IMR-90 (cell line): Measurements from ENCODE around the gene GPRC5C. TPM values are rescaled to one million over a fixed set of nuclear protein-coding genes. Genes with fewer than 3 reads are reported as not detected.

Source experiments
- ATAC-seq: fragments of 200-7000 bp; cut with Tn5 transposase; 2 replicates; pipeline ENCODE4 v1.9.1; 2020; ENCODE audit warnings: low read depth, mild to moderate bottlenecking, moderate library complexity
- BruUV-seq: library from RNA; stranded (reverse); fragments of 400-500 nt; replicated peaks from 2 replicates; lab custom pipeline; 2021; lab: Mats Ljungman, UMichigan
- CTCF ChIA-PET: fragments of 300-600 bp; formaldehyde crosslinking; extraction: SDS; loops from one replicate; lab custom pipeline; 2021; ENCODE audit warnings: antibody characterized with exemption; lab: Yijun Ruan, JAX
- POLR2A ChIA-PET: fragments of 300-600 bp; sonication (Branson Sonifier 250); formaldehyde crosslinking; loops from one replicate; lab custom pipeline; 2022; ENCODE audit warnings: antibody characterized with exemption; ENCODE audit not compliant: unreplicated experiment; lab: Charles Lee
- DNase-seq: peaks from one replicate; pipeline ENCODE4 v3.0.0; 2013
- H2AFZ ChIP-seq: replicated peaks from 2 replicates; pipeline ENCODE3; 2013; ENCODE audit warnings: low read length, mild to moderate bottlenecking; ENCODE audit not compliant: poor library complexity
- H2AK5ac ChIP-seq: 2 replicates; pipeline ENCODE4 v1.6.1; 2013; ENCODE audit warnings: low read depth, low read length, inconsistent platforms
- H2AK9ac ChIP-seq: replicated peaks from 2 replicates; pipeline ENCODE3; 2013; ENCODE audit warnings: mild to moderate bottlenecking, low read depth, low read length, moderate library complexity; ENCODE audit not compliant: poor library complexity
- H2BK120ac ChIP-seq: 2 replicates; pipeline ENCODE4 v1.6.1; 2013; ENCODE audit warnings: low read depth, low read length, inconsistent platforms
- H2BK15ac ChIP-seq: 3 replicates; pipeline ENCODE4 v1.6.1; 2013; ENCODE audit warnings: low read depth, low read length, inconsistent platforms
- H2BK20ac ChIP-seq: 2 replicates; pipeline ENCODE4 v1.6.1; 2013; ENCODE audit warnings: low read depth, mild to moderate bottlenecking, inconsistent platforms, low read length, moderate library complexity
- H2BK5ac ChIP-seq: 2 replicates; pipeline ENCODE4 v1.6.1; 2013; ENCODE audit warnings: mild to moderate bottlenecking, low read depth, low read length, inconsistent platforms; ENCODE audit not compliant: poor library complexity, severe bottlenecking
- H3K14ac ChIP-seq: replicated peaks from 2 replicates; pipeline ENCODE4 v1.6.1; 2013; ENCODE audit warnings: low read depth, low read length, inconsistent platforms
- H3K18ac ChIP-seq: 2 replicates; pipeline ENCODE4 v1.6.1; 2013; ENCODE audit warnings: low read depth, low read length, control low read depth
- H3K23ac ChIP-seq: 2 replicates; pipeline ENCODE4 v1.6.1; 2013; ENCODE audit warnings: low read depth, low read length, inconsistent platforms
- H3K27ac ChIP-seq: 2 replicates; pipeline ENCODE4 v1.5.1; 2013; ENCODE audit warnings: mild to moderate bottlenecking, control low read depth, low read length; ENCODE audit not compliant: insufficient read depth
- H3K27me3 ChIP-seq: 2 replicates; pipeline ENCODE4 v1.6.1; 2013; ENCODE audit warnings: low read length; ENCODE audit not compliant: control insufficient read depth, insufficient read depth
- H3K36me3 ChIP-seq: 2 replicates; pipeline ENCODE4 v1.6.1; 2013; ENCODE audit warnings: low read length, mixed read lengths; ENCODE audit not compliant: control insufficient read depth, insufficient read depth
- H3K4ac ChIP-seq: 2 replicates; pipeline ENCODE4 v1.6.1; 2013; ENCODE audit warnings: low read depth, low read length, inconsistent platforms
- H3K4me1 ChIP-seq: 2 replicates; pipeline ENCODE4 v1.6.1; 2013; ENCODE audit warnings: low read length, mixed read lengths; ENCODE audit not compliant: control insufficient read depth, insufficient read depth
- H3K4me2 ChIP-seq: 2 replicates; pipeline ENCODE4 v1.6.1; 2013; ENCODE audit warnings: low read depth, mild to moderate bottlenecking, control low read depth, low read length, moderate library complexity
- H3K4me3 ChIP-seq: 2 replicates; pipeline ENCODE4 v1.5.1; 2013; ENCODE audit warnings: low read depth, mild to moderate bottlenecking, control low read depth, low read length, moderate library complexity; ENCODE audit not compliant: insufficient read depth
- H3K56ac ChIP-seq: 2 replicates; pipeline ENCODE4 v1.6.1; 2013; ENCODE audit warnings: low read length, inconsistent platforms; ENCODE audit not compliant: insufficient read depth; ENCODE audit errors: extremely low read depth
- H3K79me1 ChIP-seq, 2 experiments: 2 replicates each; pipeline ENCODE4 v1.6.1; 2013; ENCODE audit warnings: low read length in 2 of 2, inconsistent platforms in 1 of 2, low read depth in 1 of 2
- H3K9ac ChIP-seq: 2 replicates; pipeline ENCODE4 v1.6.1; 2013; ENCODE audit warnings: low read depth, low read length, control low read depth
- H3K9me1 ChIP-seq: 2 replicates; pipeline ENCODE4 v1.6.1; 2013; ENCODE audit warnings: low read length, inconsistent platforms; ENCODE audit not compliant: insufficient read depth
- H3K9me3 ChIP-seq: 2 replicates; pipeline ENCODE4 v1.6.1; 2013; ENCODE audit warnings: low read length; ENCODE audit not compliant: control insufficient read depth, insufficient read depth
- H4K20me1 ChIP-seq: 2 replicates; pipeline ENCODE4 v1.6.1; 2013; ENCODE audit warnings: low read length, inconsistent platforms; ENCODE audit not compliant: insufficient read depth
- H4K5ac ChIP-seq: 2 replicates; pipeline ENCODE4 v1.6.1; 2013; ENCODE audit warnings: mild to moderate bottlenecking, low read depth, low read length, control low read depth
- H4K8ac ChIP-seq, 2 experiments: 2 replicates each; pipeline ENCODE4 v1.6.1; 2013; ENCODE audit warnings: low read depth in 2 of 2, low read length in 2 of 2, control low read depth in 1 of 2, inconsistent platforms in 1 of 2
- H4K91ac ChIP-seq: 2 replicates; pipeline ENCODE4 v1.6.1; 2013; ENCODE audit warnings: low read depth, low read length, inconsistent platforms; ENCODE audit not compliant: insufficient read depth
- BHLHE40 ChIP-seq: fragments of 150-350 bp; IDR thresholded peaks from 2 replicates; pipeline ENCODE4 v1.6.1; 2016; ENCODE audit warnings: mild to moderate bottlenecking, low read depth, low read length
- CEBPB ChIP-seq: IDR thresholded peaks from 2 replicates; pipeline ENCODE4 v1.6.1; 2012; ENCODE audit warnings: low read depth, low read length, improper control_type of control experiment
- MAZ ChIP-seq: IDR thresholded peaks from 2 replicates; pipeline ENCODE4 v1.6.1; 2012; ENCODE audit warnings: low read depth, mild to moderate bottlenecking, low read length, improper control_type of control experiment, moderate library complexity, borderline replicate concordance
- MXI1 ChIP-seq: IDR thresholded peaks from 2 replicates; pipeline ENCODE4 v1.6.1; 2012; ENCODE audit warnings: low read depth, mild to moderate bottlenecking, low read length, moderate library complexity, borderline replicate concordance
- POLR2A ChIP-seq: IDR thresholded peaks from 2 replicates; pipeline ENCODE4 v1.6.1; 2012; ENCODE audit warnings: mild to moderate bottlenecking, low read depth, low read length
- RAD21 ChIP-seq: IDR thresholded peaks from 2 replicates; pipeline ENCODE4 v1.6.1; 2012; ENCODE audit warnings: low read length, improper control_type of control experiment
- RCOR1 ChIP-seq: IDR thresholded peaks from 2 replicates; pipeline ENCODE4 v1.6.1; 2012; ENCODE audit warnings: mild to moderate bottlenecking, low read length, improper control_type of control experiment; ENCODE audit not compliant: insufficient replicate concordance
- RFX5 ChIP-seq: IDR thresholded peaks from 2 replicates; pipeline ENCODE4 v1.8.0; 2012; ENCODE audit warnings: low read depth, mild to moderate bottlenecking, low read length, moderate library complexity
- SMC3 ChIP-seq: fragments of 150-350 bp; IDR thresholded peaks from 2 replicates; pipeline ENCODE4 v1.6.1; 2016; ENCODE audit warnings: low read depth, mild to moderate bottlenecking, antibody characterized with exemption, low read length, moderate library complexity
- WGBS, 2 experiments: methylation state at CpG; one replicate each; pipeline versions ENCODE4 v1.1.5 to v1.1.7; 2013; ENCODE audit warnings: missing lambda C conversion rate in 2 of 2; ENCODE audit not compliant: insufficient read length in 1 of 2; ENCODE audit errors: extremely low coverage in 2 of 2; 5-methylcytosine and 5-hydroxymethylcytosine counted together
- dilution Hi-C: fragments of 300-500 bp; cut with HindIII; formaldehyde crosslinking; loops from one replicate; pipeline ENCODE4 v1.14.3; 2018; ENCODE audit warnings: low sequenced_read_pairs; ENCODE audit not compliant: unreplicated experiment
- in situ Hi-C: fragments of 300-500 bp; cut with MboI; formaldehyde crosslinking; loops from 3 replicates; pipeline ENCODE4 v1.14.3; 2019; ENCODE audit warnings: low sequenced_read_pairs, inconsistent platforms, mixed read lengths
- intact Hi-C: fragments of 100-400 bp; cut with micrococcal nuclease; formaldehyde crosslinking; loops from 2 replicates; pipeline ENCODE4 v1.10.0; 2022
- polyA plus RNA-seq, 3 experiments: library from polyadenylated mRNA; depleted of rRNA; stranded (reverse); fragments of >200 nt; gene quantifications; 2 replicates each; pipeline ENCODE4 v1.2.3, GENCODE V29; 2012; ENCODE audit warnings: low replicate concordance in 1 of 3
- total RNA-seq: library from RNA; depleted of rRNA; stranded (reverse); fragments of >200 nt; gene quantifications from 2 replicates; pipeline ENCODE4 v1.2.3, GENCODE V29; 2012
- TF ChIP-seq, protein P1 (sequence below): fragments of 150-350 bp; IDR thresholded peaks from 2 replicates; pipeline ENCODE4 v1.6.1; 2017; ENCODE audit warnings: mild to moderate bottlenecking, antibody characterized with exemption, low read length, low read depth

The GPRC5C gene
- total and polyA plus RNA-seq, 2 of the 4 experiments (the other 2 are of a cell fraction), result not detected

GRCh38 chr17:74449306-74449705 is 17.4 kb downstream of the GPRC5C start:
- Histone ChIP-seq H3K79me1 (no peaks in the 10 kb centered on the region), H3K4me3 (no peak overlapping the region), H2AFZ (no peak overlapping the region), H4K8ac (no peak overlapping the region), H2BK120ac (no peak overlapping the region), H3K4me1 (no peaks in the 10 kb centered on the region), H3K23ac (no peak overlapping the region), H3K9me1 (no peaks in the 10 kb centered on the region), H2AK5ac (no peak overlapping the region), H4K91ac (no peak overlapping the region), H2BK20ac (no peak overlapping the region), H3K56ac (no peak overlapping the region), H3K18ac (no peak overlapping the region), H3K9me3 (0 out of 2 replicates have a peak, but pooled peaks cover 3% of the 10 kb centered on the region), H3K27me3 (no peaks in the 10 kb centered on the region; the same call in 1 of the 2 replicates), H4K5ac (no peak overlapping the region), H3K9ac (no peak overlapping the region), H3K27ac (no peak overlapping the region), H2AK9ac (no peak overlapping the region), H3K14ac (no peak overlapping the region), H3K4ac (no peak overlapping the region), H2BK15ac (no peak overlapping the region), H3K36me3 (no peaks in the 10 kb centered on the region), H3K4me2 (no peak overlapping the region), H2BK5ac (no peak overlapping the region), H4K20me1 (no peaks in the 10 kb centered on the region)
- TF ChIP-seq POLR2A (no peak), RAD21 (no peak), MAZ (no peak), RCOR1 (no peak), CEBPB (no peak), MXI1 (no peak), SMC3 (no peak), RFX5 (no peak), BHLHE40 (no peak)
- TF ChIP-seq, protein P1, sequence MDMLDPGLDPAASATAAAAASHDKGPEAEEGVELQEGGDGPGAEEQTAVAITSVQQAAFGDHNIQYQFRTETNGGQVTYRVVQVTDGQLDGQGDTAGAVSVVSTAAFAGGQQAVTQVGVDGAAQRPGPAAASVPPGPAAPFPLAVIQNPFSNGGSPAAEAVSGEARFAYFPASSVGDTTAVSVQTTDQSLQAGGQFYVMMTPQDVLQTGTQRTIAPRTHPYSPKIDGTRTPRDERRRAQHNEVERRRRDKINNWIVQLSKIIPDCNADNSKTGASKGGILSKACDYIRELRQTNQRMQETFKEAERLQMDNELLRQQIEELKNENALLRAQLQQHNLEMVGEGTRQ, result no peak
- dilution Hi-C loops (no loop called here), intact Hi-C loops (no loop called here), in situ Hi-C loops (no loop called here)
- no peak for DNase-seq
- WGBS, 2 experiments, result 56% methylated on average over 3 of the region's 11 CpGs; no CpG with 5 or more reads in 1 of the 2 experiments
- ChIA-PET CTCF (no interaction called here), POLR2A (no interaction called here)
- no peak for ATAC-seq
- no TSS peak for BruUV-seq
